K562 (cell line): Measurements from ENCODE around the gene UGT1A9. TPM values are rescaled to one million over a fixed set of nuclear protein-coding genes. Genes with fewer than 3 reads are reported as not detected.

ENCODE experiments used
- CTCF ChIP-seq, 3 experiments: IDR thresholded peaks in 2 of 3; conservative IDR thresholded peaks in 1 of 3; 2 replicates each; pipeline ENCODE4 v1.5.1; 2011 to 2012; ENCODE audit warnings: low read length in 3 of 3, mild to moderate bottlenecking in 3 of 3, control low read depth in 2 of 3, improper control_type of control experiment in 1 of 3, inconsistent platforms in 1 of 3, low read depth in 1 of 3, mixed read lengths in 1 of 3, moderate library complexity in 1 of 3; ENCODE audit not compliant: insufficient read depth in 2 of 3
- CTCFL ChIP-seq: IDR thresholded peaks from 2 replicates; pipeline ENCODE4 v1.6.1; 2011; ENCODE audit warnings: borderline replicate concordance, low read depth, mild to moderate bottlenecking, moderate library complexity, low read length; ENCODE audit not compliant: insufficient read depth, poor library complexity, severe bottlenecking
- E2F5 ChIP-seq: sonication (generic); formaldehyde crosslinking; IDR thresholded peaks from 2 replicates; pipeline ENCODE4 v1.8.0; 2022; ENCODE audit warnings: mild to moderate bottlenecking, missing genetic modification reagents
- NR2F6 ChIP-seq: fragments of 450-650 bp; formaldehyde crosslinking; IDR thresholded peaks from 2 replicates; pipeline ENCODE4 v1.4.0; 2020; ENCODE audit warnings: mild to moderate bottlenecking
- RAD51 ChIP-seq: fragments of 450-650 bp; IDR thresholded peaks from 2 replicates; pipeline ENCODE4 v1.7.1; 2016; ENCODE audit warnings: low read depth, mild to moderate bottlenecking, borderline replicate concordance
- REST ChIP-seq, 2 experiments: fragments of 450-650 bp; formaldehyde crosslinking in 1 of 2; IDR thresholded peaks; 2 replicates each; pipeline versions ENCODE4 v1.4.0 to v1.6.1; 2014 to 2020; ENCODE audit warnings: mild to moderate bottlenecking in 2 of 2, borderline replicate concordance in 1 of 2, low read depth in 1 of 2
- SRSF1 ChIP-seq: fragments of 200-400 bp; formaldehyde crosslinking; IDR thresholded peaks from 2 replicates; pipeline ENCODE4 v1.6.1; 2017; ENCODE audit warnings: mild to moderate bottlenecking, low read depth, low read length, moderate library complexity
- TAF7 ChIP-seq: fragments of 450-650 bp; IDR thresholded peaks from 2 replicates; pipeline ENCODE4 v1.6.1; 2016; ENCODE audit warnings: missing genetic modification characterization, missing compliant biosample characterization
- TEAD1 ChIP-seq, 2 experiments: fragments of 450-650 bp in 1 of 2; sonication (generic) in 1 of 2; formaldehyde crosslinking; IDR thresholded peaks; 2 replicates each; pipeline versions ENCODE4 v1.4.0 to v1.8.0; 2020 to 2022; ENCODE audit warnings: mild to moderate bottlenecking in 2 of 2, missing genetic modification reagents in 1 of 2
- ZNF347 ChIP-seq: fragments of 450-650 bp; formaldehyde crosslinking; IDR thresholded peaks from 2 replicates; pipeline ENCODE4 v1.4.0; 2020; ENCODE audit warnings: low read depth, mild to moderate bottlenecking, moderate library complexity
- polyA plus RNA-seq, 8 experiments: library from polyadenylated mRNA; depleted of rRNA in 4 of 8; stranded (reverse) in 5 of 8; unstranded in 3 of 8; fragments of >200 nt; fragmentation: Nextera tagmentation in 2 of 8; fragmentation: Illumina TruSeq in 1 of 8; extraction: Ambion mirVana in 2 of 8; extraction: Trizol in 1 of 8; gene quantifications; 2 replicates each; pipeline versions ENCODE4 v1.2.1 to v1.2.3, GENCODE V29; 2011 to 2014; ENCODE audit warnings: inconsistent platforms in 1 of 8, missing spikeins in 1 of 8
- total RNA-seq, 7 experiments: library from RNA; depleted of rRNA in 6 of 7; stranded (reverse); fragments of >200 nt in 6 of 7; fragmentation: Illumina TruSeq in 2 of 7; extraction: Trizol in 2 of 7; gene quantifications; 2 replicates each; pipeline versions ENCODE4 v1.2.1 to v1.2.3, GENCODE V29; 2011 to 2021; ENCODE audit warnings: low replicate concordance in 1 of 7

Gene UGT1A9
- total and polyA plus RNA-seq, 9 of the 15 experiments (the other 6 are each of a cell fraction or from before 2014, with no cell fraction given), result 0.09 TPM; not detected in 8

- TF ChIP-seq CTCFL, result no peak
- no peak for TF ChIP-seq NR2F6 (CRISPR knock-in tag)
- TF ChIP-seq RAD51, result no peak
- TF ChIP-seq REST (IDR thresholded peaks at IDR 0.05; ENCODE audit: borderline replicate concordance), result no peak
- TF ChIP-seq REST (CRISPR knock-in tag; IDR thresholded peaks at IDR 0.05; ENCODE audit: low read depth), result no peak
- TF ChIP-seq ZNF347, result no peak
- no peak for TF ChIP-seq CTCF (IDR thresholded peaks at IDR 0.05 in 2 of 3, conservative IDR thresholded peaks at IDR 0.05 in 1 of 3; ENCODE audit: insufficient read depth in 2 of 3, low read depth in 1 of 3, low read length in 3 of 3)
- no peak for TF ChIP-seq TAF7 (tag)
- TF ChIP-seq SRSF1, result no peak
- no peak for TF ChIP-seq TEAD1 (CRISPR knock-in tag; IDR thresholded peaks at IDR 0.05)
- TF ChIP-seq E2F5 (CRISPR knock-in tag), result no peak
Measured at GRCh38 chr2:233702238-233702637, 30.5 kb downstream of the UGT1A9 start (continued).
